NT2/D1 (cell line): ENCODE results near the gene TOX2.

Experiments
- SUZ12 ChIP-seq: IDR thresholded peaks from 2 replicates; pipeline ENCODE4 v1.6.1; 2011; ENCODE audit not compliant: insufficient read length, insufficient read depth; ENCODE audit errors: extremely low read depth
- YY1 ChIP-seq: IDR thresholded peaks from 2 replicates; pipeline ENCODE4 v1.6.1; 2011; ENCODE audit not compliant: insufficient read length, insufficient read depth
- ZNF274 ChIP-seq: IDR thresholded peaks from 2 replicates; pipeline ENCODE4 v1.6.1; 2011; ENCODE audit warnings: mild to moderate bottlenecking, low read depth, low read length

GRCh38 chr20:43984587-43984986 lies 69.9 kb downstream of the TOX2 start:
- TF ChIP-seq SUZ12 (no peak), YY1 (no peak), ZNF274 (no peak)
